HT1080 (cell line): ENCODE results near the gene TMX4. TPM values are rescaled to one million over a fixed set of nuclear protein-coding genes. Genes with fewer than 3 reads are reported as not detected.
"Not testable (repeated sequence)": the region's sequence is repeated elsewhere in the genome, so short reads cannot be mapped to it uniquely, and the experiment has no call there.

Experiments used
- DNase-seq: peaks from one replicate; pipeline ENCODE4 v3.0.0-alpha.2; 2015; ENCODE audit warnings: low read depth
- total RNA-seq: library from RNA; depleted of rRNA; stranded (reverse); fragments of >200 nt; shearing (Covaris generic); gene quantifications from 2 replicates; pipeline ENCODE4 v1.2.3, GENCODE V29; 2014; rRNA removed

Gene TMX4
- total RNA-seq, 1 experiment from 2014 or later, result 13.8 TPM

DNA sequence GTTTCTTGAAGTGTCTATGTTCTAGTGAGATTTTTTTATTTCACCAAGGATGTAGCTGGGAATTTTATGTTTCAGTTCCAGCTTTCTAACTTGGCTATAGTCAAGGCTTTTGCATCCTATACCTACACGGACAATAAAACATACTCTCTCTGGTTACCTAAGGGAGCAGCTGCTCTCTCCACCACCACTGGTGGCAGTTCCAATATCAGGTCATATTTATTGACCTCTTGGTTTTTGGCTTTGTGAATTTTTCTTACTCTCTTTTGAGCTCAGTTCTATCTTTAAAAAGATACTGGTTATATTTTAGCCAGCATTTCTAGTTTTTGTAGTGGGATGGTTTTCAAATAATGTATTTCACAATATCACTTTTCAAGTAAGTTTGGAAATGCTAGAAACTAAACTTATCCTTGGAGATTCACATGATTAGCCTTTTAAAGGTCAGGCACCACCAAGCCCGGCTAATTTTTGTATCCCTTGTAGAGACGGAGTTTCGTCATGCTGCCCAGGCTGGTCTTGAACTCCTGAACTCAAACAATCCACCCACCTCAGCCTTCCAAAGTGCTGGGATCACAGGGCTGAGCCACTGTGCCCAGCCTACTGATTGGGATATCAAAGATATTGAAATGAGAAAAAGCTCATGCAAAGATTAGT is 44.7 kb downstream of the TMX4 start:
- no peak for DNase-seq

DNA sequence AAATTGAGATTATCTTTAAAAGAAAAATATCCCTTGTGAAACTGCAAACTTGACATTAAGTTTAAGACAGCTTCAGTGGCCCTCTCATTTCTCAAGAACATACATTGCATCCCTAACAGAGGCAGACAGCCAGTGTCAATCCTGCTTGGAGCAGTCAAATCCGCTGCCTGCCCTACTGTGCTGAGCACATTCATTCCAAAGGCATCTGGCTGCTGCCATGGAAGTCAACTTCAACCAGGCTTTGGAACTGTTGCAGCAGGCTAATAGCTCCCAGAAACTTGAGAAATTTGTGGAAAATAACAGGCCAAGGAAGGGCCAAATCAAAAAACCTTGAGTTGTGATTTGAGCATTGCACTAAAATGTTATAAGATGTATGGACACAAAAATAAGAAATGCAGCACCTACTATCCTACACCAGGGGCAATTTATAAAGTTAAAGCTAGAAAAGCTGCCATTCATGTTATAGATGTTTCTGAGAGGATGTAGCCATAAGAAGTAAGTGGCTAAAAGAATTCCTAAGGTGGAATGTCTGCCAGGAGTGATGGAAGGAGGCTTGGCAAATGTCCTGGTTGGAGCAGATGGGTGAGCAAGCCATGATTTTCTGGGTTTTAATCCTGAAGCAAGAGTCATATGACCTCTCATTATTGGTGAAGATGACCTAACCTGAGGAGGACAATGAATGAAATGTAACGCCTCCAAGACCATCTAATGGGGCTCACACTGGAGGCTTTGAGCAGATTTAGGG is 47.9 kb downstream of the TMX4 start:
- DNase-seq, result no peak

DNA sequence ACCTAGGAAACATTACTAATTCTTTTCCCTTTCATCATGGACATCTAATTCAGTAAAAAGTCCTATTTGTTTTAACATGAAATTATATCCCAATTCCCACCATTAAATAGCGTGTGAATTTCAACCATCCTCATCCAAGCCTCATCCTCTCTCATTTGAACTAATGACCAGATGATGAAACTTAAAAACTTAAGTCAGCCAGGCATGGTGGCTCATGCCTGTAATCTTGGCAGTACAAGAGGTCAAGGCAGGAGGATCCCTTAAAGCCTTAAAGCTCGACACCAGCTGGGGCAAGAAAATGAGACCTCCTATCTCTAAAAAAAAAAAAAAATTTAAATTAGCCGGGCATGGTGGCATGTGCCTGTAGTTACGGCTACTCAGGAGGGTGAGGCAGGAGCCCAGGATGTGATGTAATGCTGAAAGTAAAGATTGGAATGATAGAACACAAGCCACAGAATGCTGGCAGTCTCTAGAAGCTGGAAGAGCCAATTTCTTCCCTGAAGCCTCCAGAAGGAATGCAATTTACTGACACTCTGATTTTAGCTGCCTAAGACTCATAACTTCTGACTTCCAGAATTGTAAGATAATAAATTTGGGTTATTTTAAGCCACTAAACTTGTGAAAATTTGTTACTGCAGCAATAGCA is 52.2 kb downstream of the TMX4 start:
- peak; percentile 59 for DNase-seq

DNA sequence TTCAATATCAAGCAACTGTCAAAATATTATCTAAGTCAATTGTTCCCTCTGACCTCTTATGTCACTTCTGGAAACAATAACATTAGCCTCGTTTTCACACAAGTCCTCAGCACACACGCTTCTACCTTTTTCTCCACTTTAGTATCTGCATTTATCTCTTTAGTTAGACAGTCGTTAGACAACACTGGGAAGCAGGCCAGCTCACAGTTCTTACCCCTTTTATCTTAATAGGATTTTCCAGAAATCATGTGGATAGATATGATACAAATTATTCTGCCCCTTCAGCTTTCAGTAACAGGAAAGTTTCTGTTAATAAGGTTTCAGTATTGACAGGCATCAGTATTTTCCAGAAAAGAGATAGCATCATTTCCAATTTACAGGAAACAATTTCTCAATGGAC is 53.4 kb downstream of the TMX4 start:
- no peak for DNase-seq

GRCh38 chr20:7959484-7959883 is 60.1 kb downstream of the TMX4 start:
- DNase-seq, result no peak

- not testable (repeated sequence) for DNase-seq
These were observed 63.0 kb downstream of the TMX4 start for GRCh38 chr20:7956561-7956960.

GRCh38 chr20:7950387-7950786 is 69.2 kb downstream of the TMX4 start:
- DNase-seq, result no peak

DNA sequence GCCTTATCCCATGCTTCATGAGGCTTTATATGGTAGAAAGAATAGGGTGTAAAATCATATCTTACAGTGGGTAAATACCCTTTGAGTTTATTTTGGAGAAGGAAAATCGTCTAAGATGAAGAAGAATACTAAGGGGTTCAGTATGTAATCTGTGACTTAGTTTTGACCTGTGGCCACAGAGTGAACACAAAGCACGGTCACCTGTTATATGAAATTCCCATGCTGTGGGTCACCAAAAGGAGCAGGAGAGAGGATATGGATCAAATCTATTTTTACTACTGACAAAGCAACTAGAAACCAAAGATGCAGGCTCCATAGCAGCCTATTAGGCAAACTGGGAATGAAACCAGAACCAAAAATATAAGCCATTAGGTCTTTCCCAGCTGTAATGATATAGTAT is 75.7 kb downstream of the TMX4 start:
- DNase-seq, result no peak

- no peak for DNase-seq
These were observed 79.2 kb downstream of the TMX4 start, which contains the start of gene HAO1 for GRCh38 chr20:7940341-7940740. HAO1 (minus strand) TSS chr20:7940458; CDS start chr20:7940422, 36 bp downstream.

GRCh38 chr20:7939663-7940062 is 79.9 kb downstream of the TMX4 start:
- no peak for DNase-seq

- DNase-seq, result no peak
These were observed 81.5 kb downstream of the TMX4 start for GRCh38 chr20:7938058-7938457.

DNA sequence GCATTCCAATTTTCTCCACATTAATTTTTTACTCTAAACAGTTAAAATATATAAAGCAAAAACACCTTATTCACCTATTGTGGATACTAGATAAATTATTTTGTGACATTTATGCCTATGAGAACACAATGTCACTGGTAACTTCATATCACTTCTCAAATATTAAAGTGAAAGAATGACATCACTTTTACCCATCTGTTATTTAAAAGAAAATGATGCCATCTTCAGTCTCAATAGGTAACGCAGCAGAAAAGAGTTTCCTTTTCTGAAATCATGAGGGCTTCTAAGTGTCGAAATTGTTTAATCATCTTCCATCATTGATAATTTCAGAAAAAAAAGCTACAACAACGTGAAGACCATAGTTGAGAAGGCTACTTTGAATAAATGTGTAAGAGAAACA is 82.2 kb downstream of the TMX4 start:
- DNase-seq, result no peak

DNA sequence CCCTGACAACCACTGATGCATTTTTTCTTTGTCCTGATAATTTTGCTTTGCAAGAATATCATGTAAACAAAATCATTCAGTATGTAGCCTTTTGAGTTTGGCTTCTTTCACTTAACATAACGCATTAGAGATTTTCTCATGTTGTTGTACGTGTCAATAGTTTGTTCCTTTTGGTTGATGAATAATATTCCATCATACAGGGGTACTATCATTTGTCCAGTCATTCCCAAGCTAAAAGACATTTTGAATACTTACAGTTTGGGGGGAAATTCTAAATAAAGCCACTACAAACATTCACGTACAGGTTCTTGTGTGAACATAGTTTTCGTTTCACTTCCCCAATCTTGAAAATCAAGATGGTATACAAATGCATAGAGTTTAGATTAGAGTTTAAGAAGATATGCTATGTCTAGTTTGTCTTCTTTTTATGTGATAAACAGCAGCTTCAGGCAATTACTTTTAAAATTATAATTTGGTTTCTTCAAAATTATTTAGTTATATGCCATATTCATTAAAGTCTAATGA is 84.5 kb downstream of the TMX4 start:
- DNase-seq, result no peak

- DNase-seq, result no peak
These were observed 86.2 kb downstream of the TMX4 start for GRCh38 chr20:7933346-7933745.

- DNase-seq, result no peak
These were observed 89.2 kb downstream of the TMX4 start for GRCh38 chr20:7930343-7930742.

Other genes starting within 250 kb of the TMX4 start
- 0.39 TPM in 1 of 2 replicates, not detected in the other for gene HAO1, start 79.3 kb downstream of the TMX4 start, total RNA-seq
- 4.6 and 7.2 TPM in 2 replicates for gene PLCB1, start 112.5 kb upstream of the TMX4 start, total RNA-seq